Stimulated activated naive CD8-positive, alpha-beta T cell treated with anti-CD3 and anti-CD28 coated beads, Interleukin-15, Interleukin-2, amounts not matched to agents 100 ng/mL and 50 ng/mL, for 24 hours (primary cell): ENCODE measurements around the gene CNTN4.

Experiments
- H3K27ac Mint-ChIP-seq: one replicate; pipeline ENCODE4 v1.8.0; 2021; ENCODE audit warnings: mild to moderate bottlenecking, mixed read lengths
- H3K27me3 Mint-ChIP-seq: one replicate; pipeline ENCODE4 v1.8.0; 2021; ENCODE audit warnings: mixed read lengths
- H3K36me3 Mint-ChIP-seq: one replicate; pipeline ENCODE4 v1.8.0; 2021; ENCODE audit warnings: low read depth, mixed read lengths
- H3K4me1 Mint-ChIP-seq: one replicate; pipeline ENCODE4 v1.8.0; 2021; ENCODE audit warnings: low read depth, mixed read lengths
- H3K4me3 Mint-ChIP-seq: one replicate; pipeline ENCODE4 v1.8.0; 2021; ENCODE audit warnings: mild to moderate bottlenecking, mixed read lengths
- H3K9me3 Mint-ChIP-seq: one replicate; pipeline ENCODE4 v1.8.0; 2021; ENCODE audit warnings: mixed read lengths

The CNTN4 gene

DNA sequence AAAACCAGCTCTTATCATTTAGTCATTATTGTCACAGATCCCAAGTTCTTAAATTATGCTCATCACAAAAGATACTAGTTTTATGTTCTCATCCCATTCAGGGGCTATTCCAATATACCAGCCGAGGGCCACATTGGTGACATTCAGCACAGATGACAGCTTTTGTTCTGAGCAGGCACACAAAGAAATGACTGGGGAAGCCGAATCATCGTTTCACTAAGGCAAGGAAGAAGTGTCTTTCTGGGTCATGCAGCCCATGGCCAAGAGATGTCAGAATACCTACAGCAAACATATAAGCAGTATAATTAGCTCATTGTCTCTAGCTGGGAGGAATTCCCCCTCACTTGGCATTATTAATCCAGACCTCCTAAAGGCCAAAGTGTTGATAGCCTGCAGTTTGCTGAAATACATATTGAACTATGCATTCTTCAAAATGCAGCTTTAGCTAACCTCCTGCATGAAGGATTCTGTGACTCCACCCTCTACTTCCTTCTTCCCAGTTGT, 100.2 kb downstream of the CNTN4 start:
- Mint-ChIP-seq H3K27me3 (no peaks in the 10 kb centered on the region), H3K4me1 (no peaks in the 10 kb centered on the region), H3K4me3 (no peak overlapping the region), H3K9me3 (peaks cover 4% of the 10 kb centered on the region), H3K27ac (no peak overlapping the region), H3K36me3 (no peaks in the 10 kb centered on the region)

DNA sequence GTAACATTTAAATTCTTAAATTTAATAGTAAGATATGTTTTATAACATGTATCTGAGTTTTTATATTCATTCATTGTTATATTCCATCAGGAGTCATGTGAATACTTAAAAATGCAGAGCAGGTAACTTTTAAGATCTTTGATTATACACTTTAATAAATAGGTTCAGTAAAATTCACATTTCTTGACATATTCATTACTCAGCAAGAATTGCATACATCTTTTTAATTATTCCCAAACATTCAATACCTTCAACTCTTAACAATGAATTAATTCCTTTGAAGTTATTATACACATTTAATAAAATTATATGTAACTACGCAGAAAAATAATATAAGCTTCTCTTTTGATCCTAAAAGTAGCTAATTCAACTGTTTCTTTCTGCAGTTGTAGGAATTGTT, 105.4 kb downstream of the CNTN4 start:
- H3K4me1 Mint-ChIP-seq, result no peaks in the 10 kb centered on the region
- no peaks in the 10 kb centered on the region for H3K27me3 Mint-ChIP-seq
- H3K36me3 Mint-ChIP-seq, result no peaks in the 10 kb centered on the region
- H3K4me3 Mint-ChIP-seq, result no peak overlapping the region
- peaks cover 2% of the 10 kb centered on the region for H3K9me3 Mint-ChIP-seq
- H3K27ac Mint-ChIP-seq, result no peak overlapping the region

DNA sequence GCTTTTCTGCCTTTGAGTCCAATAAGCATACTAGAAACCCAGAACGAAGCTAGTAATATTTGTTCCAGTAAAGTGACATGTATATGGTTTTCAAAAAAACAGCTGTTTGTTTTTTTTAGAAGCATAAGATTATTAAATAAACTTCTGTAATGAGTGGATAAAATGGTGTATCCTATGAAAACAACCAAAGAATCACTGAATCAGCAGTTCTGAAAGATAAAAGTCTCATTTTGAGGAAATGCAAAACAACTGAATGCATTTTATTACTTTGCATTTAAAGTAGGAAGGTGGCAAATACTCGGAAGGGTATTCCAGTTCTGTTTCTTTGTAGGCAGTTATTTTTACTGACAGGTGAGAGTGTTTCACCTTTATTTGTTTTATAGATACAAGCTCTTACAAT, 107.0 kb downstream of the CNTN4 start:
- H3K9me3 Mint-ChIP-seq, result peaks cover 2% of the 10 kb centered on the region
- H3K27me3 Mint-ChIP-seq, result no peaks in the 10 kb centered on the region
- H3K4me3 Mint-ChIP-seq, result no peak overlapping the region
- H3K4me1 Mint-ChIP-seq, result no peaks in the 10 kb centered on the region
- H3K27ac Mint-ChIP-seq, result no peak overlapping the region
- H3K36me3 Mint-ChIP-seq, result no peaks in the 10 kb centered on the region

DNA sequence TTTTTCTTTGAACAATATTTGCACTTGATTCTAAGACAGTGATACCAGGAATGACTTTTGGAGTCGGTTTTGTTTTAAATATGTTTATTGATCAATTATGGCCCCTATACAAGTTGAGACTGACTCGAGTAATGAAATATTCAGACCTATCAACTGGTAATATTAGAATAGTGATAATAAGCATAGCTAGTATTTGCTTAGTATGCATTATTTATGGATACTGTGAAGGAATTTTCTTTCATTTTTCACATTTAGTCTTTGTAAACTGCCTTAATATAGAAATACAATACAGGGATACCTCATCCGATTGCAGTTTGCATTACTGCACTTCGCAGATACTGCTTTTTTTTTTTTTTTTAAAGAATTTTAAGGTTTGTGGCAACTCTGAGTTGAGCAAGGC, 107.9 kb downstream of the CNTN4 start:
- Mint-ChIP-seq H3K4me1 (no peaks in the 10 kb centered on the region), H3K4me3 (no peak overlapping the region), H3K27ac (no peak overlapping the region)

DNA sequence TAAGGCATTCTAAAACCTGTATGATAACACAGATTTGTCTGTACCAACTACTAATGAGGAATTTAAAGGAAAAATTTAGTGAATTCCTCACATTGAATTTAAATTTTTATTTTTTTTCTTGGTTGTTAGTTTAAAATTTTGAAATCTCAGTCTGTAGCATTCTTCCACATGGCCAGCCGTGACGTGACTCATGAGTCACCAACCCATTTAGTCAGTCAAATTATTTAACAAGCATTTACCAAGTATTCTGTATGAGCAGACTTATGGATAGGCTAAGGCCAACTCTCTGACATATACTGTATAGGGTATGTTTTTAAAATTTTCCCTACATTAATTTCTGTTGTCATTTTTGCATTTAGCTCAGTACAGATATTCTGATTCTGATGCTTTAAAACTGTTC, 112.9 kb downstream of the CNTN4 start:
- Mint-ChIP-seq H3K27ac (no peak overlapping the region), H3K4me3 (no peak overlapping the region), H3K4me1 (no peaks in the 10 kb centered on the region), H3K36me3 (no peaks in the 10 kb centered on the region), H3K27me3 (no peaks in the 10 kb centered on the region), H3K9me3 (no peaks in the 10 kb centered on the region)

More for the DNA sequence above, 107.9 kb downstream of the CNTN4 start:
- Mint-ChIP-seq H3K36me3 (no peaks in the 10 kb centered on the region), H3K9me3 (peaks cover 2% of the 10 kb centered on the region), H3K27me3 (no peaks in the 10 kb centered on the region)

DNA sequence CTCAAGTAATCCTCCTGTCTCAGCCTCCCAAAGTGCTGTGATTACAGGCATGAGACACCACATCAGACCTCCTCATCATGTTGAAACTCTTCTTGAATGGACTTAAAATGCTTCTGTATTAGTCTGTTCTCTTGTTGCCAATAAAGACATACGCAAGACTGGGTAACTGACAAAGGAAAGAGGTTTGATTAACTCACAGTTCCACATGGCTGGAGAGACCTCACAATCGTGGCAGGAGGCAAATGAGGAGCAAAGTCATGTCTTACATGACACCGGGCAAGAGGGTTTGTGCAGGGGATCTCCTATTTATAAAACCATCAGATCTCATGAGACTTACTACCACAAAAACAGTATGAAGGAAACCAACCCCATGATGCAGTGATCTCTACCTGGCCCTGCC, 113.5 kb downstream of the CNTN4 start:
- Mint-ChIP-seq H3K4me3 (no peak overlapping the region), H3K36me3 (no peaks in the 10 kb centered on the region)

DNA sequence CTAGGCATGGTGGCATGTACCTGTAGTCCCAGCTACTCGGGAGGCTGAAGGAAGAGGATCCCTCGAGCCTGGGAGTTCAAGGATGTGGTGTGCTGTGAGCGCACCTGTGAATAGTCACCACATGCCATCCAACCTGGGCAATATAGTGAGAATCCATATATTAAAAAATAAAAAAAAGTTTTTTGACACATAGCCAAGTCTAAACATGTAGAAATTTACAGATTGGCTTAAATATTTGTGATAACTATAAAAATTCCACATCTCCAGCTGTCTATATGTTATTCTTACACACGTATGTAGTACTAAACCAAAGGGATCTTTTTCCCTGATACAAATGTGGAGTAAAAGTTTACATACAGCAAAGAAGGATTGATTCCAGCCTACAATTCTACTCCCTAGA, 119.7 kb downstream of the CNTN4 start:
- no peaks in the 10 kb centered on the region for H3K4me1 Mint-ChIP-seq
- H3K27ac Mint-ChIP-seq, result no peak overlapping the region
- H3K9me3 Mint-ChIP-seq, result no peaks in the 10 kb centered on the region
- H3K27me3 Mint-ChIP-seq, result no peaks in the 10 kb centered on the region
- no peak overlapping the region for H3K4me3 Mint-ChIP-seq
- H3K36me3 Mint-ChIP-seq, result no peaks in the 10 kb centered on the region

More for the DNA sequence above, 113.5 kb downstream of the CNTN4 start:
- H3K4me1 Mint-ChIP-seq, result no peaks in the 10 kb centered on the region
- H3K9me3 Mint-ChIP-seq, result no peaks in the 10 kb centered on the region
- H3K27me3 Mint-ChIP-seq, result no peaks in the 10 kb centered on the region
- H3K27ac Mint-ChIP-seq, result no peak overlapping the region

DNA sequence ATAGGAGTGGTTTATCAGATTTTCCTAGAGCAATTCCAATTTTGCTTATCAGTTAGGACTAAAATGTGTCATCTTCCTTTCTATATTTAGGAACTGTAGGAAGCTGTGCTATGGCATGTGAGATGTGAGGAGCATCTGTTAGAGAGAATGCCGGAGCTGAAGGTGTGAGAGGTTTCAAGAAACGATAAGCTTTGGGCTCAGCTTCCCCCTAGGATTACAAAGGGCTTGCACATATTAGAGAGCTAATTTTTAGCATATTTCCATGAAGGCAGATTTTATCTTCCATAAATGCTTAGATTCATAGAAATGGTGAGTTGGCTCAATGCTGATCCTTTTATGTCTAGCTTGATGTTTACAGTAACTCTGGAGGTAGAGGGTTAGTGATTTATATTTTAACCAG, 120.2 kb downstream of the CNTN4 start:
- Mint-ChIP-seq H3K27ac (no peak overlapping the region), H3K4me1 (no peaks in the 10 kb centered on the region), H3K9me3 (no peaks in the 10 kb centered on the region), H3K4me3 (no peak overlapping the region), H3K27me3 (no peaks in the 10 kb centered on the region), H3K36me3 (no peaks in the 10 kb centered on the region)

DNA sequence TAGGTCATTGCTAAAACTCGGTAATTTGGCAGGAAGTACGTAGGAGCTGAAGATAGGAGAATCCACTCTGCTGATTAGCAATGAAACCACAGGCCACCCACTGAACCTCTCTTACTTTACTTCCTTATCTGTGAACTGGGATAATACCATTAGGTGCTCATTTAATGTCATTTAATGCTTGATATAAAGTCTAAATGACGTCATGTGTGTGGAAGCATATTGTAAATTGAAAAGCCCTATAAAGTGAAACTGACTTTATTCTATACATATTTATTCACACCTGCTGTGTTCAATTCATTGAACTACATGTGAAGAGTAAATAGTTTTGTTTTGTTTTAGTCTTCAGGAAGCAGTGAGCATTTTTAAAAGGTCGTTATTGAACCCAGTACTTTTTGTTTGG, 137.5 kb downstream of the CNTN4 start:
- no peak overlapping the region for H3K4me3 Mint-ChIP-seq
- H3K4me1 Mint-ChIP-seq, result no peaks in the 10 kb centered on the region
- no peak overlapping the region for H3K27ac Mint-ChIP-seq
- no peaks in the 10 kb centered on the region for H3K36me3 Mint-ChIP-seq
- no peaks in the 10 kb centered on the region for H3K9me3 Mint-ChIP-seq
- H3K27me3 Mint-ChIP-seq, result no peaks in the 10 kb centered on the region

DNA sequence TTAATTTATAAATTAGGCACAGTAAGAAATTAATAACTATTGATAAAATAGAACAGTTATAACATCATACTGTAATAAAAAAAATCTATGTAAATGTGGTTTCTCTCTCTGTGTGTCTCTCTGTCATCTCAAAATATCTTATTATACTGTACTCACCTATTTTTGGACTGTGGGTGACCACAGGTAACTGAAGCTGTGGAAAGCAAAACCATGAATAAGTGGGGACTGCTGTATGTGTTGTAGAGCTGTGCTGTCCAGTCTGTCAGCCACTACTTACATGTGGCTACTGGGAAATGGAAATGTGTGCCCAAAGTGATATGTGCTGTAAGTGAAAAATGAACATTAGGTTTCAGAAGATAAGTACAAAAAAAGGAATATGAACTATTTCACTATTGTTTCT, 145.5 kb downstream of the CNTN4 start:
- H3K27me3 Mint-ChIP-seq, result no peaks in the 10 kb centered on the region
- H3K4me3 Mint-ChIP-seq, result no peak overlapping the region
- no peaks in the 10 kb centered on the region for H3K4me1 Mint-ChIP-seq
- H3K27ac Mint-ChIP-seq, result no peak overlapping the region
- no peaks in the 10 kb centered on the region for H3K36me3 Mint-ChIP-seq
- no peaks in the 10 kb centered on the region for H3K9me3 Mint-ChIP-seq

DNA sequence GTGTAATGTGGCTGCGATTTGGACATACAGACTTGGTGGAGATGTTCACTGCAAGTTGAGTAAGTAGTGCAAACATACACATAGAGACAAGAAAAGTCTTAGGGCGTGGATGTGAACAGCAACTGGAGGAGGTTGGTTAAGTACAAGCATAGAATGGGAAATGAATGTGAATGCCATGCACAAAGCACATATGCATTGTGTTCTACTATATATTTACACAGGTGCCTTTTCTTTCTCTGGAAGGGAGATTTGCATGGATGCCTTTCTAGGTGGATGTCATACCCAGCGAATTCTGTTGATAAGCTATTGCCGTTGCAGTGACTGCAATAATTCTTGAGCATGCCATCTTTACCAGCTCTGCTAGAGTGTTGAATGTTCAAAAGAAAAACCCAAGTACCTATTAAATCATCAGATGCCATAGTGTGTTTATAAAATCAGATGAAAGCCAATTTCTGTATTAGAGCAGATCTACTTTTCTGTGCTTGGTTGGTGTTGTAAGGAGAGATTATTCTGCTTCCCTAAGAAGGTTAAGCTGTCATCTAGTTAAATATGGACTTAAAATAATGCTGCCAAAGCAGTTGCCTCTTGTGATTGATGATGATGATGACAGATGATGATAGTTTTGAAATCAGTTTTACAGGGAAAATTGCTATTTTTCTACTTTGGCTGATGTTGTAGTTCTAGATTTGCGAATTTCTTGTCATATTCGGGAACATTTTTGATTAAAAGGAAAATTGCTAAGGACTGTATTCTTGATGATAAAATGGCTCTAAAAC, 148.4 kb downstream of the CNTN4 start:
- no peaks in the 10 kb centered on the region for H3K4me1 Mint-ChIP-seq
- no peak overlapping the region for H3K27ac Mint-ChIP-seq
- H3K9me3 Mint-ChIP-seq, result no peaks in the 10 kb centered on the region
- no peak overlapping the region for H3K4me3 Mint-ChIP-seq
- no peaks in the 10 kb centered on the region for H3K27me3 Mint-ChIP-seq
- H3K36me3 Mint-ChIP-seq, result no peaks in the 10 kb centered on the region

DNA sequence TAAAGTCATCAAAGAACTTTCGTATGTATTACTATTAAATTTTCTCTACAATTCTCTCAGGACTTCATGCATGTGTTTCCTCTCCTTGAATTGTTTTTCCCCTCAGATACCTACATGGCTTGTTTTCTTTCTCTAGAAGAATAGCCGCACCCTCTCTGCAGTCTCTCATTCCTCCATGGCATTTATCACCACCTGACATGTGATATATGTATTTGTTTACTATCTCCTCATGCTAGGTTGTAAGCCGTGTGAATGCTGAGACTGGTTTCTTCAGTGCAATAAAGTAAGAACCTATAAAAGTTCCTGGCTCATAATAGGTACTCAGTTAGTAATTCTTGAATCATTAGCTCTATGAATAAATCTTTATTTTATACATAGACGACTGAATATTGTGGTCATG, 149.2 kb downstream of the CNTN4 start:
- H3K4me3 Mint-ChIP-seq, result no peak overlapping the region
- H3K36me3 Mint-ChIP-seq, result no peaks in the 10 kb centered on the region
- no peaks in the 10 kb centered on the region for H3K4me1 Mint-ChIP-seq
- H3K27me3 Mint-ChIP-seq, result no peaks in the 10 kb centered on the region
- H3K27ac Mint-ChIP-seq, result no peak overlapping the region
- no peaks in the 10 kb centered on the region for H3K9me3 Mint-ChIP-seq

DNA sequence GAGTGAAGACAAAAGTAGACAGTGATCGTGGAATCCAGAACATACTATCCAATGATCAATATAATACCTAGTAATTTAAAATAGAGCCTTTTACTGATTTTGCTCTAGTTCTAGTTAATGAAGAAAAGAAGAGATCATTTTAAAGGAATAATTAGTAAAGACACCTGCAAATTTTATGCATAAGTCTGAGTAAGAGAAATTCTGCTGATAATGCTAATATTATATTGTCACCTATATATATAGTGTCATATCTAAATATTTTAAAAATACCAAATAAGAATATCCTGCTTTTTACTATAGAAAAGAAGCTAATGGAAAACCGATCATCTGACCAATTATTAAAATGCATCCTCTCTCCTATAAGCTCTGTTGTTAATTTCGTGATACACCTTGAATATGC, 152.1 kb downstream of the CNTN4 start:
- H3K36me3 Mint-ChIP-seq, result no peaks in the 10 kb centered on the region
- no peak overlapping the region for H3K27ac Mint-ChIP-seq
- H3K4me1 Mint-ChIP-seq, result no peaks in the 10 kb centered on the region
- peaks cover 9% of the 10 kb centered on the region for H3K9me3 Mint-ChIP-seq
- no peak overlapping the region for H3K4me3 Mint-ChIP-seq
- no peaks in the 10 kb centered on the region for H3K27me3 Mint-ChIP-seq

DNA sequence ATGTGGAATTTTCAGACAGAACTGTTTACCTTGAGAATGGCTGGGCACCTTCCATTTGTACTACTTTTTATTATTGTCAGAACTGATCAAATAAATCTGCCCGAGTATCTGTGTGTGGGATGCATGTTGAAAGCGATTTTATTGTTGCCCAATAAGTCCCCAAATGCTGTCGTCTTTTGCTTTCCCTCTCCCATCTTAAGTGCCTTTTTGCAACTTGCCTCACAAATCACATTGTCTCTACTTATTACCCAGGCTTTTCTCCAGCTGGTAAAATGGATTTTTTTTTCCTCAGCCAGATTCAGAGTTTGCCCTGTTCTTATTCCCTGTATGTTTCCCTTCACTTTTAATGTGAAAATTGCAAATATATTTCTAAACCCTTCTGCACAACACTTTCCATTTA, 163.1 kb downstream of the CNTN4 start:
- no peaks in the 10 kb centered on the region for H3K9me3 Mint-ChIP-seq
- H3K27ac Mint-ChIP-seq, result no peak overlapping the region
- no peaks in the 10 kb centered on the region for H3K27me3 Mint-ChIP-seq
- no peak overlapping the region for H3K4me3 Mint-ChIP-seq
- H3K4me1 Mint-ChIP-seq, result no peaks in the 10 kb centered on the region
- H3K36me3 Mint-ChIP-seq, result no peaks in the 10 kb centered on the region

DNA sequence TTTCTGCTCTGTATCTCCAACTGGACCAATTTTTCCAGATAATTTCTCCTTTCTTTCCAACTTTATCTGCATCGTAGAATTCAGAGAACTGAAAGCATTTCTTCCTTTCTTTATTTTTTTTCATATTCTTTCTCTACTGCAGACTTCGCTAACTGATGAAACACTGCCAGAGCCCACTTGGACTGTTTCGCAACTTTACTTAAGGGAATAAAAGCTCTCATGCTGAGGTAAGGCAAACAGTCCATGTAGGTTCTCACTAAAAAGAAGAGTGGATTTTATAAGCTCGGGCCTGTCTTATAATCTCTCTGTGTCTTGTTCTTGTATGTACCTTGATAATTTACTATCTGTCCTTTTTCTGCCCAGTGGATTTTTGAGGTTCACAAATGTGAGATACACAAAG, 163.5 kb downstream of the CNTN4 start:
- H3K27me3 Mint-ChIP-seq, result no peaks in the 10 kb centered on the region
- no peaks in the 10 kb centered on the region for H3K4me1 Mint-ChIP-seq
- no peaks in the 10 kb centered on the region for H3K36me3 Mint-ChIP-seq
- H3K9me3 Mint-ChIP-seq, result no peaks in the 10 kb centered on the region
- no peak overlapping the region for H3K4me3 Mint-ChIP-seq
- H3K27ac Mint-ChIP-seq, result no peak overlapping the region

DNA sequence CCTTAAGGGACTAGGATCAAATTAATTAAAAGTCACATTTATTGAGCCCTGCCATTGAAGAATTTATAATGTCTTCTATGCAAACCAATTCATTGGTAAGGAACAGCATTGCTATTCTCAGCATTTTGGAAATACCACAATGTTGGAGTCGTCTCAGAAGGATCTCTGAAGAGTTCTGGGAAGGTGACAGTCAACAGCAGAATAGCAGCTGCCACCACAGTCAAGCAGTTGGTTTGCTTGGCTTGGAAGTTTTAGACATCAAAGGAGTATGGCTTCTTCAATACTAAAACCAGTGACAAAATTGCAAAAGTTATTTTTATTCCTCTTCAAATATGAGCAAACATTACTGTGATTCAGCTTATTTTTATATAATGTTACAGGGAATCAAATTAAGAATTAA, 167.9 kb downstream of the CNTN4 start:
- H3K27ac Mint-ChIP-seq, result no peak overlapping the region
- no peaks in the 10 kb centered on the region for H3K9me3 Mint-ChIP-seq
- no peak overlapping the region for H3K4me3 Mint-ChIP-seq
- no peaks in the 10 kb centered on the region for H3K4me1 Mint-ChIP-seq
- H3K27me3 Mint-ChIP-seq, result no peaks in the 10 kb centered on the region
- H3K36me3 Mint-ChIP-seq, result no peaks in the 10 kb centered on the region
